Hematopoietic multipotent progenitor cell treated with erythropoietin and hydrocortisone succinate and interleukin-3 and kit ligand, for 6 days (in vitro differentiated cells): Measurements from ENCODE around the gene RPP30.

ENCODE experiments used
- DNase-seq: peaks from one replicate; pipeline ENCODE4 v3.0.0-alpha.2; 2015

RPP30 gene

DNA sequence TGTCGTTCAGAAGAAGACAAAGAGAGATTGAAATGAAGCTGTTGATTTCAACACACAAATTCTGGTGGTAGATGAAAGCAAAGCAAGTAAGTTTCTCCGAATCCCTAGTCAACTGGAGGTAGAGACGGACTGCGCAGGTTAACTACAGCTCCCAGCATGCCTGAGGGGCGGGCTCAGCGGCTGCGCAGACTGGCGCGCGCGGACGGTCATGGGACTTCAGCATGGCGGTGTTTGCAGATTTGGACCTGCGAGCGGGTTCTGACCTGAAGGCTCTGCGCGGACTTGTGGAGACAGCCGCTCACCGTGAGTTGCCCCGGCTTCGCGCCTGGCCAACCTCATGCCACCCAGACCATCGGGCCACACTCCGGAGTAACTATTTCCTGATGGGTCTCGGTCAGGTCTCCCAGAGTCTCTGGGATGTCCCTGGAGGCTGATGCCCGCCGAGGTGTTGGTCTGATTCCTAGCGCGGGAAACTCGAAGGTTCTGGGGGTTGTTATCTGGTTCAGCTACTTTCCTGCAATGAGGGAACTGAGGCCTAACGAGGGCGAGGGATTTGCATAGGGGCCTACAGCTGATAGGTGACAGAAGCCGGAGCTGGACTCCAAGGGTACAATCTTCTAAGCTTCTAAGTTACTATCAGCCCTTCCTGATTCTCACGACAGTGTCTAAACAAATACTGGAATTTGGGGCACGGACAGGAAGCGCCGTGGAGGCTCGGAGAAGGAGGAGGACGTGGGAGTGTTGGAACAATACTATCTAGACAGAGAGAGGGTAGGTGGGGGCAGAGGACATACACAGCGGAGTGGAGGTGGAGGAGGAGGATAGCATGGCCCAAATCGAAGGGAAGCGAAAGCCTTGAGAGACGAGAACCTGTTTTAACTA lies at the start of gene RPP30:
Gene RPP30, plus strand, starts transcription at position 209 of the 882 bp plus-strand sequence. Its CDS starts 13 bp downstream, at position 222.
- peak; percentile 89 for DNase-seq

DNA sequence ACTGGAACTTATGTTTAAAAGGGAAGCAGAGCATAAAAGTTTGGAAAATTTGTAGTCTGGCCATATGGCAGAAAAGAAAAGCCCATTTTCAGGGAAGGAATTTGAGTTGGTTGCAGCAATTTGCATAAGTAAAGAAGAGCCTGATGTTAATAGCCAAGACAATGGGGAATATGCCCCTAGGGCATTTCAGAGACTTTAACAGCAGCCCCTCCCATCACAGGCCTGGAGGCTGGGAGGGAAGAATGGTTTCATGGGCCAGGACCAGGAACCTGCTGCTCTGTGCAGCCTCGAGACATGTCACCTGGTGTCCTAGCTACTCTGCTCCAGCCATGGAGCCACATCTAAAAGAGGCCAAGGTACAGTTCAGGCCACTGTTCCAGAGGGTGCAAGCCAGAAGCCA lies 49.3 kb upstream of the RPP30 start:
- no peak for DNase-seq

DNA sequence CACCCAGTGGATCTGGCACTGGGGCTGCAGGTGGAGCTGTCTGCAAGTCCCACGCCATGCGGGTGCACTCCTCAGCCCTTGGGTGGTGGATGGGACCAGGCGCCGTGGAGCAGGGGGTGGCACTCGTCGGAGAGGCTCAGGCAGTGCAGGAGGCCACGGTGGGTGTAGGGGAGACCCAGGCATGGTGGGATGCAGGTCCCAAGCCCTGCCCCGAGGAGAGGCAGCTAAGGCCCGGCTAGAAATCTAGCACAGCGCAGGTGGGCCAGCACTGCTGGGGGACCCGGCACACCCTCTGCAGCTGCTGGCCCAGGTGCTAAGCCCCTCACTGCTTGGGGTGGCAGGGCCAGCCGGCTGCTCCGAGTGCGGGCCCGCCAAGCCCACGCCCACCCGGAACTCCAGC lies 39.7 kb upstream of the RPP30 start:
- DNase-seq: no peak

DNA sequence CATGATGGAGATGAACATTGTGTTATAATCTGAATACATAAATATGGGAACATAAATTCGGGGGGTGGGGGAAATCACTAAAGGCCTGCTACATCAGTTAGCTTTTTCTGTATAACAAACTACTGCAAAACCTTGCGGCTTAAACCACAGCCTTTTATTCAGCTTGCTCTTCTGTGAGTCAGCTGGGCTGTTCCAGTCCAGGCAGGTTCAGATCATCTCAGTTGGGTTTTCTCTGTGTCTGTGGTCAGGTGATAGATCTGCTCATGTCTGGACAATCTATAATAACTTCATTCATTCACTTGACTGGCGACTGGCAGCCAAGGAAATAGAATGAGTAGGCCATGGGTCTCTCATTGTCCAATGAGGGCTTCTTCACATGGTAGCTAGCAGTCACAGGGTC lies 37.4 kb upstream of the RPP30 start:
- DNase-seq: no peak

DNA sequence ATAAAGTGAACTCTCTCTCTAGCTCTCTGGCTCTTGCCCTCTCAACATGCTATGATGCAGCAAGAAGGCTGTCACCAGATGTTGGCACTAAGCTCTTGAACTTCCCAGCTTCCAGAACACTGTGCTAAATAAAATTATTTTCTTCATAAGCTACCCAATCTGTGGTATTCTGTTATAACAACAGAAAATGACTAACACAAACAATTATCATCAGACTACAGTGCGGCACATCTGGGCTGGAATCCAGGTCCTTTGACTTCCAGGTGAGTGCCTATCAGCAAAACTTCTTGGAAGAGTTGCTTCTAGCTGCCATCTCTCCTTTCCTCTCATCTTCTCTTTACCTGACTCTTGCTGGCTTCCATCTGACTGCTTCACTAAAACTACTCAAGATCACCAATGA lies 34.3 kb upstream of the RPP30 start:
- no peak for DNase-seq

DNA sequence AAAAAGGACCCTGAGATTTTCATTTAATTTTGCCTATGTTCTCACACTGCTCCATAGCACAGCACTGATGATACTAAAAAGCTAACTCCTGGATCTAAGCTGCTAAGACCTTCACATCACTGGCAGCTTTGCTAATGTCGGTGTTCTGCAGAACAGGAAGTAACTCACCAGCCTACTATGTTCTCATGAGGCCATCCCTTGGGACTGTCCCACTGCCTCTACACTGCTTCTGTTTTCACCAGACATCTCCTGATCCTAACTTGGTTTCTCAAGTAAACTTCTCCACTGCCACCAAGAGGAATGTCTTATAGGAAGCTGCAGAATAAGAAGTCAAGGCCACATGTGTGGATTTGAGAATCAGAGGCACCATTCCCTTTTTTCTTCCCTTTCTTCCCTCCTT lies 29.0 kb upstream of the RPP30 start:
- DNase-seq: no peak

DNA sequence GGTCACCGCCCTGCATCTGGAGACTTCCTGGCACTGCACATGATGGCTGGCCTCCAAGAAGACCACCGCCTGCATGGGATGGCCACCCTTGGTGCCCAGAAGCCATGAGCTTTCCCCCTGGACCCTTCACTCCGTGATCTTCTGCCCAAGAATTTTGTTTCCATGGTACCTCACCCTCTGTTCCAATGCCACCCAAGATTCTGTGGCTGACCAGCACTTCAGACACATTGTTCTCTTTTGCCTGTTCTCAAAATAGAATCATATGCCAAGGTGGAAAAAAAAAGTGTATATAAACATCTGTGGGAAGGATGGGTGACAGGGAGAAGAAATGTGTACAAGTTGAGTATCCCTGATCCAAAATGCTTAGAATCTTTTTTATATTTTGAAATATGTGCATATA lies 26.0 kb upstream of the RPP30 start:
- no peak for DNase-seq

DNA sequence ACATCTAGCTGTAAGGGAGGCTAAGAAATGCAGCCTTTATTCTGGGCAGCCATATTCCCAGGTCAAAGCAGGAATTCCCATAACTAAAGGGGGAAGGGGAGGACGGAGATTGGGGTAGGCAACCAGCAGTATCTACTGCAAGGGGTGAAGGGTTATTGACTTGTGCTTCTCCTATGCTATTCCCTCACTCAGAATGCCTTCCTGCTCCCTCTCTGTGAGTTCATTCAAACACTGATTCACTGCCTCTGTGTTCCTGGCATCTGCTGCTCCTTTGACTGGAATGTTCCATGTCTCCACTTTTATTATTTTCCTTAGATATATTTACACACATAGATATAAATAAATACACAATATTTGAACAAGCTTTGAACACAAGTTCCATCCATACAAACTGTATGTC lies 25.0 kb upstream of the RPP30 start:
- no peak for DNase-seq

DNA sequence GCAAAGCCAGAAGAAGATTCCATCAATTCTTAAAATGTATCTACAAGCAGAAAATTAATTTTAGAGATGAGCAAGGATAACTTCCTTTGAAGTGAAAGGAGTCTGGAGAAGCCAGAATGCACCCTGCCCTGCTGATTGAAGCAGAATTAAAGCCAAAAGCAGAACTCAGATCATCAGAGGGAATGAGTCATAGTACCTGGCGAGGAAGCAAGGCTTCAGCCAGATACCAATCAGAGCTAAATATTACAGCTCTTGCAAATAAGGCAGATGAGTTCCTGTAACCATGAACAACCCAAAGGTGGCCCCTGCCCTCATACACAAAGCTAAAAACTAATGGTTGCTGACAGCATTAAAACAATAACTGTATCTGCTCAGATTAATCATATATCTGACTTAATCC lies 24.3 kb upstream of the RPP30 start:
- no peak for DNase-seq

DNA sequence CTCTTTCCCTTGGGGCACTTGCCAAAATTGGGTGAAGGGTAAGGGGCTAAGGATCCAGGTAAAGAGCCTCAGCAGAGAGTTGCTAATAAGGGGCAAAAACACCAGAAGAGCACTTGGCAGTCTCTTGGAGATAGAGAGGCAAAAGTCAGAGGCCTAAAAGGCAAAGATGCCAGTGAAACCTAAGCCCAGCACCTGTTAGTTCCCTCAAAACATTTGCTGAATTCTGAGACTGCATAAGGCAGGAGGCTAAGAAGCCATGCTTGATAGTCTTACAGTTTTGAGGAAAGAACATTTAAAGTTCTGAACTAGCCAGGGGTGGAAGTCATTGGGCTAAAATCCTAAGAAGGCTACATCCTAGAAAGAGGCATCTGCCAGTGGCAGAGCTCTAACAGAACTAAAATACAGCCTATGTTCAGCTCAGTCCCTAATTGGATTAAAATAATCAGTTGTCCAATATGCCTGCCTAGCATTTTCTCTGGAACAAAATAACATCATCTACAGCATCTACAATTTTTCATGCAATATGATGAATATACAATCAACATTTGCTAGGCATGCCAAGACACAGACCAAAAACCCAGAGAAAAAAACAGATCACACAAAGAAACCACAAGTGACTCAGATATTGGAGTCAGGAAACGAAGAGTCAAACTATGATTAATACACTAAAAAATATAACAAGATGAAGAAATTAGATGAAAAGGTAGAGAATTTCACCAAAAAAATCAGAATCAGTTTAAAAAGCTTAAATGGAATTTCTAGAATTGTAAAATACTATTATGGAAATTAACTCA lies 21.6 kb upstream of the RPP30 start:
- DNase-seq: no peak

DNA sequence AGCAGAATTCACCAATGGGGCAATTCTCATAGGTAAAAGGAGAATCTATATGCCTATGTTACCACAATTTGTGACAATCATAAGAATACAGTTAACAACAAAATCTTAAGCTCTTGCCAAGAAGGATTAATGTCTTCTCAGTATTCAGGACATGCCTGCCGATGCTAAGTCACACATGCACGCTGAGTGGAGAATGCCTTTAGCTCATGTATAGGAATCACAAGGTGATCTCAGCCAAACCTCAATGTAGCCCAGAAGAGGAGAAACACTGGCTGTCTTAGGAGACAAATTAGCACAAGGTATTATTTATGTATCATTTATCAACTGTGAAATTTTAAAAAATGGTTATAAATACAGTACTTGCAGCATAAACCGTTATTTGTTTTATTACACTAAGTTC lies 16.6 kb upstream of the RPP30 start:
- DNase-seq: no peak

DNA sequence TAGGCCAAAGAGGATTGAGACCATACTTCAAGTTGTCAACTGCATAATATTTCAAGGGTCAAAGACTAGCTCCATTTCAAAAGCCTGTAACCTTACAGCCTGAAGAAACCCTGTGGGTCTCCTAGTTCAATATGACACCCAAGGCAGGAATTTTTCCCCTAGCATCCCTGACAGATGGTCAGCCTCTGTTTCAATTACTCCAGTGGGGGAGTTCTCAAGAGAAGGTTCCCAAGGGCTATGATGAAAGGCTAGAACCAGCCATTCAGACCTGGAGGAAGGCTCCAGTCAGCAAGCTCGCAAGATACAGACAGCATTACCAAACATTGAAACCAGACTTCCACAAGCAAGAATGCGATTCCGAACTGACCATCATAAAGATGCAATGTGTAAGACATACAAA lies 15.5 kb upstream of the RPP30 start:
- no peak for DNase-seq

DNA sequence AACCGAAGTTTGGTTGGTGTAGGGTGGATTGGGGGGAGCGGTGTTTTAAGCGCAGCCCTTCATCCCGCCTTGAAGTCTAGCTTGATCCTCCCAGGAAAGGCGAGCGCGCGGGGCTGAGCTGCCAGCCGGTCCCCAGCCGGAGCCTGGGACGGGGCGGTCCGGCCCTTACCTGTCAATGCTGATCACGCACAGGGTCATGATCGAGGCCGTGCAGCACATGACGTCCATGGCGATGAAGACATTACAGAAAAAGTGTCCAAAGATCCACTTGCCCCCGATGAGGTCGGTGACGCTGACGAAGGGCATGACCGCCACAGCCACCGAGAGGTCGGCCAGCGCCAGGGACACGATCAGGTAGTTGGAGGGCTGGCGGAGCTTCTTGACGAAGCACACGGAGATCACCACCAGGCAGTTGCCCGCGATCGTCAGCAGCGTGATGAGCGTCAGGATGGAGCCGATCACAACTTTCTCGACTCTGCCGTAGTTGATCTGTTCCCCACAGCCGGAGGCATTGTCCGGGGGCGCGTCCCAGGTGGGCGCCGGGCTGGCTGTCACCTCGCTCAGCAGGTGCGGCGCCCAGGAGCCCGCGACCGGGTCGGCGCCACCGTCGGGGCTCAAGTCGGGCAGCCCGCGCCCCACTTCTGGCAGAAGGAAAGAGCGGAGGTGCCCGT lies 14.7 kb upstream of the RPP30 start:
- no peak for DNase-seq

DNA sequence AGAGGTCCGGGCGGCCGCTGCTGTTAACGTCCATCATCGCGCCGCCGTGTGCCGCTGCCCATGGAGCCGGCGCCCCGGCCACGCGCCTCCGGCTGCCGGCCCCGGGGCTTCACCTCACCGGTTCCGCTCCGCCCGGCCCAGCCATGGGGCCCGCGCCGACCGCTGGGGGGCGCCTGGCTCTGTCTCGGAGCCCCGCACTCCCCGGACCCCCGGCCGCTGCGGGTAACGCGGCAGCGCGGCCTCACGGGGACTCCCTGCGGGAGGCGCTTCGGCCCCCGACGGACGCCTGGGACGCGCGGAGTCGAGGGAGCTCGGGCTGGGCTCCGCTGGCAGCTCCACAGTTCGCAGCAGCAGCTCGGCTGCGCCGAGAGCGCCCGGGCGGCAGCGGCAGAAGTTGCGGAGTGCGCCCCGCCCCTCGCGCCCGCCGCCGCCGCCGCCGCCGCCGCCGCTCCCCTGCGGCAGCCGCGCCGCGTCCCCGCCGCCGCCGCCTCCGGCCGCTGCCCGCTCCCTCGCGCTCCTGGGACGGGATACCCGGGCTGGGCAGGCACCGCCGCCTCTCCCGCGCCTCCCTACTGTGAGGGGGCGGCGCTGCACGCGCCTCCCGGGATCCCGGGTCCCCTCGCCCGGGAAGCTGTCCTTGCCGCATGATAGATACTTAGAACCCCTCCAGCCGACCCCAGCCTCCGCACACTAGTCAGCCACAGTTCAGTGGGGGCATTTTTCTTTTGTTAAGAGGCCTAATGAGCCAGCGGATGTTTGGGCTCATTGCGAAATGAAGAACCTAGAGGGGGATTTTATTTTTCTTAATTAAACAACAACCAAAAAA lies 13.9 kb upstream of the RPP30 start, which contains the start of gene HTR7:
Gene HTR7, minus strand, starts transcription at position 405 of the 826 bp plus-strand sequence. Its CDS starts 368 bp downstream, at position 37.
- DNase-seq: peak; percentile 41

DNA sequence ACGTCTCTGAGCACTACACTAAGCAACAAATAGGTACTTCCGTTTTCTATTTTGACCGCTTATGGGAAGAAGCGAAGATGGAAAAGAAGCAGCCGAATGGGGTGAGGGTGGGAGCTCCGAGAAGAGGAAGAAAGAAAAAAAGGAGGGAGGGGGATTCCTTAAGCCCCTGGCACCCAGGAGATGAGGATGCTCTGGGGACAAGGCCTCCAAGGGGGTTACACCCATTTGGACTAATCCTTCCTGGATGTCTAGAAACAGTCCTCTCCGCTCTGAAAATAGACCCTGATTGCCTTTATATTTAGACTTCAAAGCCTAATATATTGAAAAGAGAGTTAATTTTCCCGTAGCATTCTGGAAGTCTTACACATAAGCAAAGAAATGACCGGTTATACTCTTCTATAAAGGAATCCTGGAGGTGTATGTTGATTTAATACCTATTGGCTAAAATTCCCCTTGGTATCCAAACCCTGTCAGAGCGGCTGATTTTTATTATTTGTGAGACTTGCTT lies 13.3 kb upstream of the RPP30 start:
- no peak for DNase-seq

DNA sequence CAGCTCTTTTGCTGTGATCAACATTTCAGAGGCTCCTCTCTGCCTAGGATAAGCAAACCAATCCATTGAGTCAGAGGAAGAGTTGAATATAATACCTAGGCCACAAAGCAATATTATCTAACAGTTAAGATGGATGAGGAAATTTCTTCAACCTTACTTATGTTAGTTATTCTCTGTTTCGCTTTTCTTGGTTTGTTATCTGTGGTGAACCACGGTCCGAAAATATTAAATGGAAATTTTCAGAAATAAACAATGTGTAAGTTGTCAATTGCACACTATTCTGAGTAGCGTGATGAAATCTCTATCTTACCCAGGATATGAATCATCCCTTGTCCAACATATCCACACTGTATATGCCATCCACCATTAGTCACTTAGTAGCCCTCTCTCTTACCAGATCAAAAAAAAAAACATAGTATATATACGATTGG lies 12.4 kb upstream of the RPP30 start:
- DNase-seq: peak; percentile 13

DNA sequence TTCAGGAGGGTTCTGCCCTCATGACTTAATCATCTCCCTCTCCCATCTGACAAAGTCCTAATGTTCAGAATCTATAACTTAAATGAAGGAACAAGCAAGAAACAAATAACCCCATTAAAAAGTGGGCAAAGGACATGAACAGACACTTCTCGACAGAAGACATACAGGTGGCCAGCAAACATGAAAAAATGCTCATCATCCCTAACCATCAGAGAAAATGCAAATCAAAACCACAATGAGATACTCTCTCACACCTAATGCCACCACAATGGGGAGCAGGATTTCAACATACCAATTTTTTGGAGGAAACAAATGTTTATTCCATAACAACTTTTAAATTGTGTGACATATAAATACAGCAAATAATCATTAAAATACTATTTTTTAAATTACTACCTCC lies 11.0 kb upstream of the RPP30 start:
- DNase-seq: no peak

DNA sequence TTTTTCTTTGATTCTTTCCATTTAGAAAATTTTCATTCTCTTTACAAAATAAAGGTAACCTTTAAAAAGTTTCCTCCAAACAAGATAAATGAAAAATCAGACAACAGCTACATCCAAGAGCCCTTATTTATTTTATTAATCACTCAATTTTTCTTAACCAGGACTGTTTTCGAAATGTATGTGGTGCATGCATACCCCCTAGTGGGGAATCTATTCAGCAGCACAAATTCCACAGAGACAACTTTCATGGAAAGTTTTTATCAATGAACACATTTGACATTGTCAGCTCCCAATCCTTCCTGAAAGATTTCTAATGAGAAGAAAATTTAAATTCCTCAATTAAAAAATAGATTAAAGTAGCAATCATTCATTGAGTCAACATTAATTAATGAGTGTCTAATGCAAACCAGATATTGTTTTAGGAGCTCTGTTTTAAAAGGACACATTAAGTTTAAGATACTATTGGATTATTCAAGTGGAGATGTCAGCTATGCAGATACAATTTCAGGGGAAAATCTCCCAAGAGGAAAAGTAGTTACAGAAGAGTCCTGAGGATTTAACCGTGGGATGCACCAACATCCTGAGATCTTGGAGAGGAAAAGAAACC lies 8.8 kb upstream of the RPP30 start:
- peak; percentile 56 for DNase-seq

DNA sequence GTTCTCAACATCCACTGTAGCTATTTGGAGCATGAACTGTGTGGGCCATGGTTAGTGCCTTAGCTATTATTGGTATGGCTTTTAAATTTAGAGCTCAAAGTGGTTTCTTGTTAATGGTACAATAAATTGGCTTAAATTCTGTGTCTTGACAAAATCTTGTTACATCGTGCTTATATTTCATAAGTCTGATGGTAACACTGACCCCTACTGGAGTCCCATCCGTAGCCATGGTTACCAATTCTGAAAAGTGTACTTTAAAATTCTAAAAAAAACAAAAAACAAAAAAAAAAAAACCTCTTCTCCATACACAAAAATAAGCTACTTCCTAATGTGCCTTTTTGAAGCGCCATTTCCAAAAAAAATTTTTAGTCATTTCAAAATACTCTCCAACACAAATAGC lies 6.4 kb upstream of the RPP30 start:
- peak; percentile 69 for DNase-seq

DNA sequence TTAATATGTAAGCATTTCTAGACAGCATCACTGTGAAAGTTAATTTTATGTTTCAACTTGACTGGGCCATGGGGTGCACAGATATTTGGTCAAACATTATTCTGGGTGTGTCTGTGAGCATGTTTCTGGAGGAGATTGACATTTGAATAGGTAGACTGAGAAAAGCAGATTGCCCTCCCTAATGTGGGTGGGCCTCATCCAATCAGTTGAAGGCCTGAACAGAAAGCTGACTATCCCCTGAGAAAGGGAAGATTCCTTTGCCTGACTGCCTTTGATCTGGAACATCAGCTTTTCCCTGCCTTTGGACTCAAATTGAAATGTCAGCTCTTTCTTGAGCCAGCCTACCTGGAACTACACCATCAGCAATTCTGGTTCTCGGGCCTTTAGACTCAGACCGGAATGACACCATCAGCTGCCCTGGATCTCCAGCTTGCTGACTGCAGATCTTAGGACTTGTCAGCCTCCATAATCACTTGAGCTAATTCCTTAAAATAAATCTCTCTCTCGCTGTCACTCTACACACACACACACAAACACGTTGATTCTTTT lies 5.7 kb upstream of the RPP30 start:
- no peak for DNase-seq

DNA sequence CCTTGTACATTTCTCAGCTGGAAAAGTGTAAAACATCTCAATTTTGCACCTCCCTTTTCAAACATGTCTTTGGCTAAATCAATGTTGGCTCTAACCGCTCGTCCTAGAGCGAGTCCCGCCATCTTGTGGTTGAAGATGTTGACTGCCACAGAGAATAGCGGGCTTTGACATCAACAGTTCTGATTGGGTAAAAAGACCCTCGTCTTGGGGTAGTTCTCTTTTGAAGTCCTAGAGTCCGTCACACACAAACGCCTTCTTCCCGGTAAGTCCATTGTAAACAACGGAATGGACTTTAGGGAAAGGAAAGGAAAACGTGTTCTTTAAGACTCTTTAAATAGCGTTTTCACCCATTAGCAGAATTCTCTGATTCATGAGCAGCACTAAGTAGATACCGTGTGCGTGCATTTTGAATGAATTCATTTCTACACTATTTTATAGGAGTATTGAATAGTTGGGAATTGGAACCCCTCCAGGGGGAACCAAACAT lies 452 bp upstream of the RPP30 start:
- DNase-seq: peak; percentile 83
